Left colon (tissue), 2 donors: ENCODE measurements around the gene AHDC1. TPM values are rescaled to one million over a fixed set of nuclear protein-coding genes. Genes with fewer than 3 reads are reported as not detected.
A peak's percentile ranks its signal among the peaks of the same experiment; 100 is the strongest.

Experiments used
- ATAC-seq: fragments of 200-7000 bp; cut with Tn5 transposase; one replicate; pipeline ENCODE4 v1.9.1; 2020; ENCODE audit warnings: mild to moderate bottlenecking, moderate library complexity
- DNase-seq, 2 donors: peaks; one replicate each; pipeline ENCODE4 v3.0.0-alpha.2; 2020
- intact Hi-C, 2 donors: fragments of 100-400 bp; cut with DNase I in 1 of 2; cut with micrococcal nuclease in 1 of 2; formaldehyde crosslinking; loops; one replicate each; pipeline versions ENCODE4 v1.11.2 to v1.14.0; 2022; cut with DNase I, micrococcal nuclease
- total RNA-seq, 2 donors: library from RNA; stranded (reverse); fragmentation: NEBNext Ultra II Directional; extraction: Animal tissue kit (Norgen Biotek cat#: 25700); gene quantifications; one replicate each; pipeline ENCODE4 v1.2.1, GENCODE V29; 2021
- donor health status: DM: no; HTN: no; CAD: no.
- donor health status: DM: yes; HTN: yes; CAD: no.

The AHDC1 gene
- total RNA-seq, 2 donors from 2014 or later, result 21.5 to 25.2 TPM

GRCh38 chr1:27602462-27603308 is 1.3 kb downstream of the AHDC1 start:
- intact Hi-C loops, result loop anchor here (5.0 to 10.0 kb wide), 2 partner anchors 200 to 208 kb away; partner anchors contain the start of gene GPR3 (in 1 of the 2)
- ATAC-seq (peak; percentile 57), DNase-seq (peak; percentile 64 to 74)

- peak; percentile 44 for ATAC-seq
- intact Hi-C loops, result loop anchor here (5.0 to 10.0 kb wide), 2 partner anchors 200 to 207 kb away; partner anchors contain the start of gene GPR3 (in 1 of the 2)
- peak; percentile 47 to 53 for DNase-seq
Observed at GRCh38 chr1:27601771-27602461, 2.0 kb downstream of the AHDC1 start.

- DNase-seq, result no peak
- no peak for ATAC-seq
- intact Hi-C loops, result loop anchor here (5.0 to 10.0 kb wide), 2 partner anchors 199 to 207 kb away; partner anchors contain the start of gene GPR3 (in 1 of the 2)
Observed at GRCh38 chr1:27601321-27601770, 2.6 kb downstream of the AHDC1 start.

GRCh38 chr1:27600498-27601175 is 3.3 kb downstream of the AHDC1 start:
- intact Hi-C loops, result loop anchor here (5.0 to 10.0 kb wide), 2 partner anchors 198 to 206 kb away; partner anchors contain the start of gene GPR3 (in 1 of the 2)
- no peak for DNase-seq
- no peak for ATAC-seq

- no peak for ATAC-seq
- intact Hi-C loops, result loop anchor here (5.0 to 10.0 kb wide), 2 partner anchors 198 to 205 kb away; partner anchors contain the start of gene GPR3 (in 1 of the 2)
- DNase-seq, result no peak
Observed at GRCh38 chr1:27599605-27600497, 4.1 kb downstream of the AHDC1 start.

GRCh38 chr1:27598902-27599528 is 4.9 kb downstream of the AHDC1 start:
- intact Hi-C loops, result no loop called here
- peak in 1 of 2 donors; percentile 66 for DNase-seq
- peak; percentile 13 for ATAC-seq

- DNase-seq, result no peak
- intact Hi-C loops, result no loop called here
Observed at GRCh38 chr1:27598295-27598687, 5.7 kb downstream of the AHDC1 start.

GRCh38 chr1:27597516-27598294 is 6.2 kb downstream of the AHDC1 start:
- intact Hi-C loops, result no loop called here
- ATAC-seq (no peak), DNase-seq (no peak)

More at GRCh38 chr1:27598295-27598687, 5.7 kb downstream of the AHDC1 start:
- no peak for ATAC-seq

GRCh38 chr1:27596986-27597385 is 7.0 kb downstream of the AHDC1 start:
- intact Hi-C loops, result no loop called here
- no peak for ATAC-seq
- no peak for DNase-seq

GRCh38 chr1:27596261-27596660 is 7.7 kb downstream of the AHDC1 start:
- ATAC-seq (no peak), DNase-seq (no peak)
- intact Hi-C loops, result no loop called here

GRCh38 chr1:27595597-27595996 is 8.3 kb downstream of the AHDC1 start:
- ATAC-seq, result no peak
- DNase-seq, result no peak
- intact Hi-C loops, result no loop called here

- intact Hi-C loops, result no loop called here
- DNase-seq, result no peak
- ATAC-seq, result no peak
Observed at GRCh38 chr1:27594564-27595510, 9.1 kb downstream of the AHDC1 start.

- ATAC-seq, result no peak
- intact Hi-C loops, result no loop called here
- no peak for DNase-seq
Observed at GRCh38 chr1:27593678-27594563, 10.0 kb downstream of the AHDC1 start.

GRCh38 chr1:27592931-27593677 is 10.8 kb downstream of the AHDC1 start:
- intact Hi-C loops, result no loop called here
- DNase-seq (no peak), ATAC-seq (no peak)
